ENCODE results near the gene TTC24. TPM values are rescaled to one million over a fixed set of nuclear protein-coding genes. Genes with fewer than 3 reads are reported as not detected.

The TTC24 gene
- total RNA-seq, 1 donor from 2014 or later: not detected

DNA sequence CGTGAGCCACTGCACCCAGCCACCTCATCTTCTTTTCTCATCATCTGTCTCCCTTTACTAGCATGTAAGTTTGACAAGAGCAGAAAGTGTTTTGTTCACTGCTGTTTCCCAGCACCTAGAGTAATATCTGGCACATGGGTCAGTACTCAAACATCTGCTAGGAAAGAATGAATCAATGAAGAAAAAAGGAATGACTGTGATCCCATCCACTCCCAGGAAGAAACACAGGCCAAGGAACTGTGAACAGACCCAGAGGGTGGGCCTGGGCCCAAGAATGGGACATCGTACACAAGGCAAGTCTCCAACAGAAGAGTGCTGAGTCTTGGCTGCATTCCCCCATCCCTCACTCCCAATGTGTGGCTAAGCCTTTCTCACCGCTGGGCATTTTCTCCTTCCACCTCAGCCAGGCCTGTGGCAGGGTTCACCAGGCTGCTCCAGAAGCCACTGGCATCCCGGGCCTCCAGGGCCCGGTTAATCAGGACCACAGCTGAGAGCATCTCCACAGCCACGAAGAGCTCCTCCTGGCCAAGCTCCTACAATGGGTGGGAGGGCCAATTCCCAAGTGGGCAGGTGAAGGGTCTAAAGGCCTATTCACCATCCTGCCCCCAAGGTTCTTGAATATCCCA lies 25.6 kb upstream of the TTC24 start:
- TF ChIP-seq, protein P1, sequence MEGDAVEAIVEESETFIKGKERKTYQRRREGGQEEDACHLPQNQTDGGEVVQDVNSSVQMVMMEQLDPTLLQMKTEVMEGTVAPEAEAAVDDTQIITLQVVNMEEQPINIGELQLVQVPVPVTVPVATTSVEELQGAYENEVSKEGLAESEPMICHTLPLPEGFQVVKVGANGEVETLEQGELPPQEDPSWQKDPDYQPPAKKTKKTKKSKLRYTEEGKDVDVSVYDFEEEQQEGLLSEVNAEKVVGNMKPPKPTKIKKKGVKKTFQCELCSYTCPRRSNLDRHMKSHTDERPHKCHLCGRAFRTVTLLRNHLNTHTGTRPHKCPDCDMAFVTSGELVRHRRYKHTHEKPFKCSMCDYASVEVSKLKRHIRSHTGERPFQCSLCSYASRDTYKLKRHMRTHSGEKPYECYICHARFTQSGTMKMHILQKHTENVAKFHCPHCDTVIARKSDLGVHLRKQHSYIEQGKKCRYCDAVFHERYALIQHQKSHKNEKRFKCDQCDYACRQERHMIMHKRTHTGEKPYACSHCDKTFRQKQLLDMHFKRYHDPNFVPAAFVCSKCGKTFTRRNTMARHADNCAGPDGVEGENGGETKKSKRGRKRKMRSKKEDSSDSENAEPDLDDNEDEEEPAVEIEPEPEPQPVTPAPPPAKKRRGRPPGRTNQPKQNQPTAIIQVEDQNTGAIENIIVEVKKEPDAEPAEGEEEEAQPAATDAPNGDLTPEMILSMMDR (IDR thresholded peaks at IDR 0.05): no peak
- no peak for ATAC-seq
- Histone ChIP-seq H3K27ac (no peak overlapping the region), H3K9me3 (no peaks in the 10 kb centered on the region), H3K27me3 (ENCODE audit: low read depth) (no peaks in the 10 kb centered on the region), H3K36me3 (no peaks in the 10 kb centered on the region), H3K4me1 (no peaks in the 10 kb centered on the region), H3K4me3 (no peak overlapping the region)
- DNase-seq: no peak
- intact Hi-C loops (cut with DNase I): no loop called here

DNA sequence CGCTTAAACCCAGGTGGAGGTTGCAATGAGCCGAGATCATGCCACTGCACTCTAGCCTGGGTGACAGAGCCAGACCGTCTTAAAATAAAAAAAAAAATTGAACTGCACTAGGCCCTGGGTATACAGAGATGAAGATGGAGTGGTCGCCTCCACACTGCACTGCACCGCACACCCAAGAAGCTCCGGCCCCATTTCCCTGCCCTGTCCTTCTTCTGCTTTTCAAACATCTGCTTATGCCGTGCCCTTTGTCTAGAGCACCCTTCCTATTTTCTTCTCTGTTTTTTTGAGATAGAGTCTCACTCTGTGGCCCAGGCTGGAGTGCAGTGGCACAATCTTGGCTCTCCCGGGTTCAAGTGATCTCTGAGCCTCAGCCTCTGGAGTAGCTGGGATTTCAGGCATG lies 24.6 kb upstream of the TTC24 start:
- Histone ChIP-seq H3K36me3 (no peaks in the 10 kb centered on the region), H3K27ac (no peak overlapping the region), H3K27me3 (ENCODE audit: low read depth) (no peaks in the 10 kb centered on the region), H3K4me3 (no peak overlapping the region), H3K4me1 (no peaks in the 10 kb centered on the region), H3K9me3 (no peaks in the 10 kb centered on the region)
- ATAC-seq (no peak), DNase-seq (no peak)
- TF ChIP-seq, protein P1 (IDR thresholded peaks at IDR 0.05): no peak
- intact Hi-C loops (cut with DNase I): no loop called here

DNA sequence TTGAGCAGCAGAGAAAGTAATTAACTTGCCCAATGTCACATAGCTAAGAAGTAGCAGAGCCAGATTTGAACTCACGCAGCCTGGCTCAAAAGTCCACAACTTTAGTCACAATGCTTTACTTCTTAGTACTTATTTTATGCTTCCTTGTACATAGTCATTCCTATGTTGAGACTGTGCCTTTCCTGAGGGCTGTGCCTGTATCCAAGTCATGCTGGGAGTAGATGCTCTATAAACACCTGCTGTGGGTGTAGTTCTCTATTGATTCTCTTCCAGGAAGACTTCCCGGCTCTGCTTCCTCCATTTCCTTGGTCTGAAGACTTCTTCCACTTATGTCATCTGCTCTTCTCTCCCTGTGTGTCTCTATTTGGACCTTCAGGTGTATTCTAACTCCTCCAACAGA lies 23.8 kb upstream of the TTC24 start:
- intact Hi-C loops (cut with DNase I): no loop called here

DNA sequence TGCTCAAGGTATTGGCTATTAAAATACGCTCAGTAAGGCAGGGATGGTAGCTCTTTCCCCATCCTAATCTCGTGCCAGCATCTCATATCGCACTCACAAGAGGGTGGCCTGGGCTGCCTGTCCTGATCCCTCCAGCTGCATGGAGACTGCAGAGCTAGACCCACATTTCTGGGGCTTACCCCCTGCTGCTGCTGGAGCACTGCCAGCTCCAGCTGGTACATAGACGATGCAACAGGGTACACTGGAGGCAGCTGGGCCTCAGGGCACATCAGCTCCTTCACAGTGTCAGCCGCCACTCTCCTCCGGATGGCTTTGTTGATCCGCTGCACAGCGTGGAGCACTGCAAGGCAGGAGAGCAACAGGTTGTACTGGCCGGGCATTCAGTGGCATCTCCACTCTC lies 23.2 kb upstream of the TTC24 start:
- H3K27ac ChIP-seq: no peak overlapping the region
- ATAC-seq (no peak), DNase-seq (no peak)
- TF ChIP-seq, protein P1 (IDR thresholded peaks at IDR 0.05): no peak
- H3K9me3 ChIP-seq: no peaks in the 10 kb centered on the region
- no peaks in the 10 kb centered on the region for H3K27me3 ChIP-seq (ENCODE audit: low read depth)
- H3K4me1 ChIP-seq: no peaks in the 10 kb centered on the region
- intact Hi-C loops (cut with DNase I): no loop called here
- no peak overlapping the region for H3K4me3 ChIP-seq
- no peaks in the 10 kb centered on the region for H3K36me3 ChIP-seq

More for the DNA sequence above, 23.8 kb upstream of the TTC24 start:
- no peaks in the 10 kb centered on the region for H3K4me1 ChIP-seq
- TF ChIP-seq, protein P1 (IDR thresholded peaks at IDR 0.05): no peak
- no peak for ATAC-seq
- no peak for DNase-seq
- no peaks in the 10 kb centered on the region for H3K9me3 ChIP-seq
- H3K27ac ChIP-seq: no peak overlapping the region
- no peak overlapping the region for H3K4me3 ChIP-seq
- no peaks in the 10 kb centered on the region for H3K27me3 ChIP-seq (ENCODE audit: low read depth)
- no peaks in the 10 kb centered on the region for H3K36me3 ChIP-seq

DNA sequence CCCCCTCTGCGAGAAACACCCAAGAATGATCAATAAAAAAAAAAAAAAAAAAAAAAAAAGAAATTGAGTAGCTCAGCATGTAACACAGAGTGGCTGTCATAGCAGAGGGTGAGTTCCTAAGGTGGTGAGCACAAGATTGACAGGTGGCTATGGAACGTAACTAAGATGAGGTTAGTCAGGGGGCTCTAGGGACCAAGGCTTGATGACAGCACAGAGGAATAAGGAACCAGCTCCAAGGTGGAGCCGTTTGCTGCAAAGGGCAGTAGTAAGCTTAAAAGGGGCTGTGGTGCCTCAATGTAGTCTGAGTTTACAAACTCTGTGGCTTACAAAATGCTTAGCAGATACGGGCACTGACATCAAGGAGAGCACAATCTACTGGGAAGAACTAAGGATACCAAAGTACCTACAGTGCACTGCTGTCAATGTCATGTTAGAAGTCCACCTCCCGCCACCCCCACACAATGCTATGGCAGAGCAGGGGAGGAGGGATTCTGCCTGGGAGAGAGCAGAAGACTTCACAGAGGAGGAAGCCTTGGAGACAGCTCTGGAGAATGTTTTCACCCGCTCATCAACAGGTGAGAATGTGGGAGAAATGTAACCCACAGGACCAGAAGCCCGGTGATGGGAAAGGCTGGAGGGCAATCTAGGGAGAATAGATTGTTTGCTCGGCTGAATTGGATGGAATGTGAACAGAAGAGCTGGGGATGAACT lies 20.3 kb upstream of the TTC24 start:
- no peaks in the 10 kb centered on the region for H3K4me1 ChIP-seq
- ATAC-seq (no peak), DNase-seq (no peak)
- intact Hi-C loops (cut with DNase I): no loop called here
- TF ChIP-seq, protein P1 (IDR thresholded peaks at IDR 0.05): no peak
- H3K27me3 ChIP-seq (ENCODE audit: low read depth): no peaks in the 10 kb centered on the region
- no peaks in the 10 kb centered on the region for H3K36me3 ChIP-seq
- no peak overlapping the region for H3K27ac ChIP-seq
- no peak overlapping the region for H3K4me3 ChIP-seq
- H3K9me3 ChIP-seq: no peaks in the 10 kb centered on the region
